ENCODE results near the gene MAP4K3.
"Not testable (repeated sequence)": the region's sequence is repeated elsewhere in the genome, so short reads cannot be mapped to it uniquely, and the experiment has no call there.

The MAP4K3 gene

DNA sequence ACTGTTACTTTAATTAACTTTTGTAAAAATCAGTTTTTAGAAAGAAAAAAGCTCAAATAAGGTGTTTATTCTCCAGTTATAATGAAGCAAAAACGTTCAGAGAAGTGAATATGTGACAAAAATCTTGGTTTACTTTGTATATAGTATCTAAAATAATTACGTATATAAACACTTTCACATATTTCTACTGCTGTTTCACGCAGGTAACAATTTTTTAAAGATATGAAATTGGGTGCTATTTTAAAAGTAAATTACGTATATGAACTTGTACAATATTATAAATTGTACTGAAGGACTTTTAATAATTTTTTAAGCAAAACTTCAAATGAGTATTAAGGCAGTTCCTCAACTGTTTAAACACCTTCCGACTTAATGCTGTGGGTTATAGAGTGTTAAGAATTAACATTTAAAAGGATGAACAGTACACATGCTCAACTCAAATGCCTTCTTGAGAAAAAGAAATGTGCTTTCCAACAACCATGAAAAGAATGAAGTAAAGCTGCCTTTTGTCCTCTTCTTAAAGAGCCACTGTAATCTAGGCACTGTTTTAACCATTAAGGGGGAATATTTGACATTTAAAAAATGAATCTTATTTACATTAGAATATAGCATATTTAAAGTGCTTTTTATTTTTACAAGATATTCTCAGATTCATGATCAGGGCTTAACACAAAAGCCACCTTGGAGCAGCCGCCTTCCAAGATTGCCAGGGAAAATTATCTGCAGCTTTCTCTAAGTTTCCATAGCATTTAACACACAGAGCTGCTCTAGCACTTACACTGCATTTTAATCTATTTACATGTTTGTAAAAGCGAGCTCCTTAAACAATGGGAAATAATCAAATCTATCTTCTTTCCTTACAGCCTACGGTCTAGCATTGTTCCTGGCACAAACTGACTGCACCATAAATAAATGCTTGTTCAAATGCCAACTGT is 136.8 kb downstream of the MAP4K3 start:
- no peak for DNase-seq

DNA sequence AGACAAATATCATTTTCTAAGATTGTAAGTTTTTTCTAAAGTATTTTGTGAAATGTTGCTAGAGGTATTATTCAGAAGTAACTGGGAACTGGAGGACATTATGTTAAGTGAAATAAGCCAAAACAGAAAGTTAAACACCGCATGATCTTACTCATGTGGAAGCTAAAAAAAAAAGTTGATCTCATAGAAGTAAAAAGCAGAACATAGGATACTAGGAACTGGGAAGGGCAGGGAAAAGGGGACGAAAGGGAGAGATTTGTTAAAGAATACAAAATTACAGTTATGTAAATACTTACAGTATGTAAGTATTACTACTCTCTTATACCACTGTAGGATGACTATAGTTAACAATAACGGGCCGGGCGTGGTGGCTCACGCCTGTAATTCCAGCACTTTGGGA is 146.7 kb downstream of the MAP4K3 start:
- DNase-seq = no peak

DNA sequence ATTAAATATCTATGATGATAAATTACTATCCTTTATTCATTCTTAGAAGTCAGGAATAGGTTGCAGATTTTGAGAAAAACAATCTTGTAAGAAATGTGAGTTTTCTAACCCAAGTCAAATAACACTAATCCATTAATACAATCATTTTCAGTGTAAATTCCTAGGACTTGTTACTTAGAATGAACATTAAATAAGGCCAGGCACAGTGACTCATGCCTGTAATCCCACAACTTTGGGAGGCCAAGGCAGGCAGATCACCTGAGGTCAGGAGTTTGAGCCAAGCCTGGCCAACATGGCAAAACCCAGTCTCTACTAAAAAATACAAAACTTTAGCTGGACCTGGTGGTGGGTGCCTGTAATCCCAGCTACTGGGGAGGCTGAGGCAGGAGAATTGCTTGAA is 147.5 kb downstream of the MAP4K3 start:
- no peak for DNase-seq

DNA sequence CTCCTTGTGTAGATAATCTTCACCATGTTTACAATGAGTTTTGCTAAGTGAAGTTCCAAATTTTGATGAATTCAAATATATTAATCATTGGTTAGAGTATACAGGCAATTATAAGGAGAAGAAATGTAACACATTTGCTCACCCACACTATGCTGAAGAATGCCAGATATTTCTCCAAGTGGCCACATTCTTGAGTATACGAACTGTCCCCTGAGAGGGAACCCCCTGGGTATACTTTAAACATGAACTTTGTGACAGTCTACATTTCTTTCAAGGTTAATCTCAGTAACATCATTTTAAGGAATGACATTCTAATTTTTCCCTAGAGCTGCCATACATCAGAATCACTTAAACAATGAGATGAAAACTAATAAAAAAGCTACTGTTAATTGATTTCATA is 153.5 kb downstream of the MAP4K3 start:
- DNase-seq = no peak

DNA sequence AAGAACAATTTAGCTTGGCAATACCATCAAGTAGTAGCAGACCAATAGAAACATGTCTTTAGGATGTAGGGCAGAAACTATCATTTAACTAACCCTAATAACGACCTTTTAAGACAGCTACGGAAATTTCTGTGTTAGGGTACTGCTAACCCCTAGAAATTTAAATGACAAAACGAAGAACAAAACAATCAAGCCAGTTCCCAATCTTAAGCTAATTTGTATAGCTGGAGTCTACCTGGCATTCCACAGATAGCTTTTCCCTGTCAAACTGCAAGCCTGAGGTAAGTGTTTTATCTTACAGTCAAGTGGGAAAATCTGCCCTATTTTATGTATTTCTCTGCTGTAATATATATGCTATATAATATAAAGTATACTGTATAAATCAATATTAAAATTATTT is 155.7 kb downstream of the MAP4K3 start:
- no peak for DNase-seq

DNA sequence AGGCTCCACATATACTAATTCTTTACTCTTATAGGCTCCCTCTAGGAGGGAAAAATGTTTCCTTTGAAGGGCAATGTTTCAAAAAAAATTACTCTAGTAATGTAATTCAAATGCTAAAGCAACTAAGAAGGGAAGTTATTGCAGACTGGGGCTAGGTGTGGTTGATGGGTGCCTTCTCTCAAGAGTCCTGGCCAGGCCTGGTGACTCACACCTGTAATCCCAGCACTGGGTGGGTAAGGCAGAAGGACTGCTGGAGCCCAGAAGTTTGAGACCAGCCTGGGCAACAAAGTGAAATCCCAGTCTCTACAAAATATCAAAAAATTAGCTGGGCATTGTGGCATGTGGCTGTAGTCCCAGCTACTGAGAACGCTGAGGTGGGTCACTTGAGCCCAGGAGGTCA is 162.1 kb downstream of the MAP4K3 start:
- no peak for DNase-seq

DNA sequence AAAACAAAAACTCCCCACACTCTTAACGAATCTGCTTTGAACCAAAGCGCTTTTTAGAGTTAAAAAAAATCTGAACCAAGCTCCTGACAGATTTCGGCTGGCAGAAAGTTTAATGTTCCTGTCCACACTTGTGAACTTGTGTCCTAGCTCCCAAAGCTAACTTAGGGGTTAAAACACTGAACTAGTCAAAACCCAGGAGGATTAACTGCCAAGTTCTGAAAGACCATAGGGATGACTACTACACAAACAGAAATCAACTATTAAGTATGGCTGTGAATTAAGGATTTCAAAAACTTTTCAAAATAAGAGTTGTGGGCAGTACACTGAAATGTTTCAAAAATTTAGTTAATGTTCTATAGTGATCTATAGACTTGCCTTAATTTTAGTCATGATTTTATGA is 167.1 kb downstream of the MAP4K3 start:
- no peak for DNase-seq

DNA sequence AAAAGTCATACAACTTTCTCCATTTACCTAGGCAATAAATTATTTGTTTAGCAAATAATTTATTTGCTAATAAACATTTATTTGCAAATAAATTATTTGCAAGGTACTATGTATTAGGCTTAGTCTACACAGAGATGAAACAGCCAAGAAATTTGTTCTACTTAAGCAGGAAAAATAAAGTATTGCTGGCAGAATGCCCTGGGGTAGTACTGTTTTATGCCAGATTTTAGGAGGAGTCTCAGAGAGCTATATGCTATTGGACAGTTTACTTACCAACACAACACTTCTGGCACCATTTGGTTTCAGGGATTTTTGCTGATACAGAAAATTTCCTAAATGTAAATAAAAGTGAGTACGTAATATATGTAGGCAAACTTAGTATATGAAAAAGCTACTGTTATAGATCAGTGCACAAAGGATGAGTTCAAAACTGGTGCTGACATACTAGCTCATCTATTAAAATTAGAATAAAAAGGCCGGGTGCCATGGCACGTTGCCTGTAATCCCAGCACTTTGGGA is 170.1 kb downstream of the MAP4K3 start:
- no peak for DNase-seq

DNA sequence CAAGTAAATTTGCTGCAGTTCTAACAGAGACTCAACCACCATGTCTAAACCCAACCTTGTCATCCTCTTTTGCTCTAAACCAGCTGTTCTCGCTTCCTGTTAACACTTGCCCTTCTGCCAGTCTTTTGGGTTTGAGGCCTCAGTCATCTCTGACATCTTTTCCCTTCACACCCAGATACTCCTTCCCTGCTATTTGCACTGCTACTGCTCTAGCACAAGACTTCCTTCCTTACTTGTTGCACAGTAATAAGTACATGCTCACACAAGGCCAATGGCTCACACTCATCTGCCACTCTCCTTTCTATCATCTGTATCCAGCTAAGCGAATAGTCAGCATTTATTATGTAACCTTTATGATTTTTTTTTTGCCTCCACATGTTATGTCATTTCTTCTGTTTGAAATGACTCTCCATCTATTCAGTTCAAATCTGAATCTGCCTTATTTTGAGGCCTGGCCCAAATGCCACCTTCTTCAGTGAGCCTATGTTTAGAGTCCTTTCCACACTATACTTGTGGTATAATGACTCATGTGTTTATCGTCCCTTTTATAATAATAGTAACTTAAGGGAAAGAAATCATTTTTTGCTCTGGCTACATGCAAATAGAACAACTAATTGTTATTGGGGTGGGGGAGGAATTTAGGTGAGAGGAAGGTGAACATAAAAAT is 170.8 kb downstream of the MAP4K3 start:
- DNase-seq = no peak

DNA sequence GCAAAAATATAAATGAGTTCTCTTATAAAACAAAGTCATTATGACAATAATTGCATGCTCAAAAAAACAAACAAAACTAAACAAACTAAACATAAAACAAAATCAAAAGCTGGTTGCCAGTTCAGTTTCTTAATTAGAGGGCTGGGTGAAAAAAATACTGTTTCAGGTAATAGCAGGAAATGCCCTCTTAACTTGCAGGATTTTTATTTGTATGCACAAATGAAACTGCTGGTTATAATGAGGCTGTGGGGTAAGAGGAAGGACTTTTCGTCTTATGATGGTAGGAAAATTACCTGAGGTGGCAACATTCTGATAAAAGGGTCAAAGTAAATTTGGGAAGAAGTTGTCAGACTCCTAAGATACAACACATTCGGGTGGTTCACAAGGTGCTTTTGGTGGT is 171.8 kb downstream of the MAP4K3 start:
- no peak for DNase-seq

DNA sequence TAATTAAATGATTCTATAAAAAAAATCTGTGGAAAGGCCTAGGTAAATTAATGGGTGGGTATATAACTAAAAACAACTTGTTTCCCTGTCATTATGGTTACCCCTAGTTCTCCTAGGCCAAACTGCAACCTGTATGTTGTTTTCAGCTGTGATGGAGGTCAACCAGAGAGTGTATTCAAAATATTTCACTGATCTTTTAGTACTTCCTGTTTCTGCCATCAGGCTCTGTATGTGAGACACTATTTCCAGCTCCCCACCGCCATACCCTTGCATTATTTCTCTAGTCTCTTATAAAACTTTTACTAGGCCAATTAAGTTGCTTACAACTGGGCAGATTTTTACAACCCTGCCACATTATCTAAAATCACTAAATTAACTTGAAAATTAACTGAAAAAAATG is 172.4 kb downstream of the MAP4K3 start:
- DNase-seq = no peak

DNA sequence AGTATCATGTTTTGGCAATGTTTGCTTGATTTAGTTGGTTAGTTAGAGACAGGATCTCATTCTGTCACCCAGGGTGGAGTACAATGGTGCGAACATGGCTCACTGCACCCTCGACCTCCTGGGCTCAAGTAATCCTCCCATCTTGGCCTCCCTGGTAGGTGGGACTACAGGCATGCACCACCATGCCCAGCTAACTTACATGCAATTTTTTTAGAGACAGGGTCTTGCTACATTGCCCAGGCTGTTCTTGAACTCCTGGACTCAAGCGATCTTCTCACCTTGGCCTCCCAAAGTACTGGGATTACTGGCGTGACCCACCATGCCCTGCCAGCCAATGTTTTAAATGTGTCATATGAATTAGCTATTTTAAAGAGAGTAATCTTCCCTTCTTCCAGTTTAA is 177.0 kb downstream of the MAP4K3 start:
- DNase-seq = no peak

DNA sequence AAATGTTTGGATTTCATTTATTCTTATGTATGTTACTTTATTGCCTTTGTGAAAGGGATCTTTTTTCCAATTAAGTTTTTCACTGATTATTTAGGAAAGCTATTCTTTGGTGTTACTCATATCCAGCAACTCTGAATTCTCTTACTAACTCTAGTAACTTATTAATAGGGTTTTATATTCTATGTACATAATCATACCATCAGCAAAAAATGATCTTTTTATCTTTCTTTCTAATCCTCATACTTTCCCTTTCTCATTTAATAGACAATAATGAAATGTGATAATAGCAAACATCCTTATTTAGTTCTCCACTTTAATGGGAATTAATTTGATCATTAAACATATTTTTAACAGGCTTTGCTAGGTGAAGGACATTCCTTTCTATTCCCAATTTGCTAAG is 181.0 kb downstream of the MAP4K3 start:
- no peak for DNase-seq

DNA sequence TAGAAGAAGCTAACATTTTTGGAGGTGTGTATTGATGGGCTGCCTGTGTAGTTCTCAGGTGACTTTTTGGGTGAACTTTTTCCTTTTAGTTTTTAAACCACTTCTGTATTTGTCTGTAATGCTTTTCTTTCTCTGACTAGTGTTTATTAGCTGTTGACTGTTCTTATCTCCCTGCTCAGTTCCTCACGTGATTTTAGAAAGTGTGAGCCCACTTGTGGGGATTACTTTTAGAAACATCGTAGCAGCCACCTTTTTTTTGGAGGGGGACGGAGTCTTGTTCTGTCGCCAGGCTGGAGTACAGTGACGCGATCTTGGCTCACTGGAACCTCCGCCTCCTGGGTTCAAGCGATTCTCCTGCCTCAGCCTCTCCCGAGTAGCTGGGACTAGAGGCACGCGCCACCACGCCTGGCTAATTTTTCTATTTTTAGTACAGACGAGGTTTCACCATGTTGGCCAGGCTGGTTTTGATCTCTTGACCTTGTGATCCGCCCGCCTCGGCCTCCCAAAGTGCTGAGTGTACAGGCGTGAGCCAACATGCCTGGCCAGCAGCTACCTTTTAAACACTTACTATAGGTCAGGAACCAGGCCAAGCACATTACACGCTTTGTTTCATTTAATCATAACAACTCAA is 184.1 kb downstream of the MAP4K3 start:
- DNase-seq = no peak

DNA sequence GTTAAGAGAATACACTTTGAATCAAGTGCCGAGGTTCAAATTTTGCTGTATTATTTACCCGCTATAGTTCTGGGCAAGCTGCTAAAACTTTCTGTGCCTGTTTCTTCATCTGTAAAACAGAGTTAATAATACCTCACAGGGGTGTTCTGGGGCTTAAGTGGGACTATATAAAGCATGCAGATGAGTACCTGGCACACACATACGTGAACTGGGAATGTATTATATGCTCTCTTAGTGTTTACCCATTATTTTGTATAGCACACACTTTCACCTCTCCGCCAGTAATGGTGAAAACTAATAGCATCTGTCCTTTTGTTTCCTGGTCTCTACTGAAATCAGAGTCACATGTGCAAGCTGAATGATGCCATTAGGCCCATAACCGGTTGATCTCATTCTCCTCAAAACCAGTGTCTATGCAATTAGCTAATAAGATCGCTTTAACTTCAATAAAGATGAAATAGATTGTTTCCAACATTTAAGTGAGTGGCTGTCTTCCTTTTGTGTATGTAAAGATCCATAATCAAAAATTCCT is 189.5 kb downstream of the MAP4K3 start:
- no peak for DNase-seq

DNA sequence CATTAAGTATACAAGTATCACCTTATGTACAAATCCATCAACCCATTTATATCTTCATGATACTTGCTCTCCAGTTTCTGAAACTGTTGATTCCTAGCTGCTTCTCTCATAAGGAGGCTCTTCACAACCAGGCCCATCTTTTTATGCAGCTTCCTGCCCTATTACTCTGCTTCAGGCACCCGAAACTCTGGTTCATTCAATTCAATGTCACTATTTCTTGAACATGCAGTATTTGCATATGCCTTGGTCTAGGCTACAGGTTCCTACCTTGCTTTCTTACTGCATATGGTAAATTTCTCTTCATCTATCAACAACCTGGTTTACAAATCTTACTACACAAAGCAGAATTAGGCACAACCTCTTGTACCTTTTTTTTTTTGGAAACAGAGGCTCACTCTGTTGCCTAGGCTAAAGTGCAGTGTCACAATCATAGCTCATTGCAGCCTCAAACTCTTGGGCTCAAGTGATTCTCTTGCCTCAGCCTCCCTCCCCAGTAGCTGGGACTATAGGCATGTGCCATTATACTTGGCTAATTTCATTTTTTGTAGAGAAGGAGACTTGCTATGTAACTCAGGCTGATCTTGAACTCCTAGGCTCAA is 190.6 kb downstream of the MAP4K3 start:
- DNase-seq = no peak

DNA sequence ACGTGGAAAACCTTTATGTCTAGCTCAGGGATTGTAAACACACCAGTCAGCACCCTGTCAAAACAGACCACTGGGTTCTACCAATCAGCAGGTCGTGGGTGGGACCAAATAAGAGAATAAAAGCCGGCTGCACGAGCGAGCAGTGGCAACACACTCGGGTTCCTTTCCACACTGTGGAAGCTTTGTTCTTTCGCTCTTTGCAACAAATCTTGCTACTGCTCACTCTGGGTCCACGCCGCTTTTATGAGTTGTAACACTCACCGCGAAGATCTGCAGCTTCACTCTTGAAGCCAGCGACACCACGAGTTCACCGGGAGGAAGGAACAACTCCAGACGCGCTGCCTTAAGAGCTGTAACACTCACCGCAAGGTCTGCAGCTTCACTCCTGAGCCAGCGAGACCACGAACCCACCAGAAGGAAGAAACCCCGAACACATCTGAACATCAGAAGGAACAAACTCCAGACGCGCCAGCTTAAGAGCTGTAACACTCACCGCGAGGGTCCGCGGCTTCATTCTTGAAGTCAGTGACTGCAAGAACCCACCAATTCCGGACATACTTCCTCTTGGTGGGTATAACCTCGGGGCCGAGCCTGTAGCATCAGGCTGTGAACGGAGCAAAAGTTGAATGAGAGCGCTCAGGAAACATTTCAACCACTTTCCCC is 192.0 kb downstream of the MAP4K3 start:
- DNase-seq = not testable (repeated sequence)

DNA sequence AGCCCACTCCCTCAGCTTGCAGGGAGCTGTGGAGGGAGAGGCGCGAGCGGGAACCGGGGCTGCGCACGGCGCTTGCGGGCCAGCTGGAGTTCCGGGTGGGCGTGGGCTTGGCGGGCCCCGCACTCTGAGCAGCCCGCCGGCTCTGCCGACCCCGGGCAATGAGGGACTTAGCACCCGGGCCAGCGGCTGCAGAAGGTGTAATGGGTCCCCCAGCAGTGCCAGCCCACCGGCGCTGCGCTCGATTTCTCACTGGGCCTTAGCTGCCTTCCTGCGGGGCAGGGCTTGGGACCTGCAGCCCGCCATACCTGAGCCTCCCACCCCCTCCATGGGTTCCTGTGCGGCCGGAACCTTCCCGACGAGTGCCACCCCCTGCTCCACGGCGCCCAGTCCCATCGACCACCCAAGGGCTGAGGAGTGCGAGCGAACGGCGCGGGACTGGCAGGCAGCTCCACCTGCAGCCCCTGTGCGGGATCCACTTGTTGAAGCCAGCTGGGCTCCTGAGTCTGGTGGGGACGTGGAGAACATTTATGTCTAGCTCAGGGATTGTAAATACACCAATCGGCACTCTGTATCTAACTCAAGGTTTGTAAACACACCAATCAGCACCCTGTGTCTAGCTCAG is 192.7 kb downstream of the MAP4K3 start:
- not testable (repeated sequence) for DNase-seq

DNA sequence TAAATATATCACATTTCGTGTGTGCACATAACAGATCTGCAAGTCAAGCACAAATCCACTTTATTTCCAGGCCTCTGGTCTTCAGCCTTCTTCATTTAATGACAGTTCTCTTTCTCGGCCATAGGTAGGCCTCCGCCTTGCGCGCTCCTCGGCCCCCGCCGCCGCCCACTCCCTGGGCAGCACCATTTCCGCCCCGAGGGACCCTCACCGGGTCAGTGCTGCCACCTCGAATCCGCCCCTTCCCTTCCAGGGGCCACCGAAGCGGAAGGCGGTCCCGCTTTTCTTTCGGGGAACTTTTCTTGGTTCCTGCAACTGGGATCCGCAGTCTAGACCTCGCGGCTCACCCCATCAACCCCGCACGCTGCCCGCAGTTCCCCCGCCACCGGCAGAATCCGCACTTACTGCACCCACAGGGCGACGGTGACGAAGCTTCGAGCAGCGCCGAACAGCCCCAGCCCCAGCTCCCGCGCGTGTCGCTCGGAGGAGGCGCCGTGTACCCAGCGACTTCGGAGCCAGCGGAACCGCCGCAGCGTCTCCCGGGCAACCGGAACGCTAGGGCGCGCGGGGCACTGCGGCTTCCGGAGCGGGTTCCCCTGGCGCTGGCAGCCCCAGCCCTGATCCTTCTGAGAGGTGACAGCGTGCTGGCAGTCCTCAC is 193.5 kb downstream of the MAP4K3 start, which contains the start of gene CDKL4:
CDKL4 (minus strand) TSS at position 502 of the 655 bp plus-strand sequence.
- DNase-seq = no peak

DNA sequence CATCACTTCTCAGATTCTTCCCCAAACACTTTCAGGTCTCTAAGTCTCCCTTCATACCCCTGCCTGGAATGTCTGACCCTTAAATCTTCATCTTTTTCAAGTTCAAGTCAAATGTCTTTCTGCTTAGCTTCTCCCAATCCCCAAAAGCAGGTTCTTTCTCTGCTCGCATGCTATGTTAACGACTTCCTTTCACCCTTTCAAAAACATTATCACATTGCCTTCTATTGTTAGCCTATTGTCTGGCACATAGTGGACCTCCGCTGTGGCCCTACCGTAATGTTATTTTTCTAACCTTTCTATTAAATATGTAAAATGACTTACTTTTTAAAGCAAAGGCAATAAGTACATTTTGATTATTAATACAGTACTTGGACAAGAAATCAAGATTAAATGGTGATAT is 195.5 kb downstream of the MAP4K3 start:
- DNase-seq = no peak

DNA sequence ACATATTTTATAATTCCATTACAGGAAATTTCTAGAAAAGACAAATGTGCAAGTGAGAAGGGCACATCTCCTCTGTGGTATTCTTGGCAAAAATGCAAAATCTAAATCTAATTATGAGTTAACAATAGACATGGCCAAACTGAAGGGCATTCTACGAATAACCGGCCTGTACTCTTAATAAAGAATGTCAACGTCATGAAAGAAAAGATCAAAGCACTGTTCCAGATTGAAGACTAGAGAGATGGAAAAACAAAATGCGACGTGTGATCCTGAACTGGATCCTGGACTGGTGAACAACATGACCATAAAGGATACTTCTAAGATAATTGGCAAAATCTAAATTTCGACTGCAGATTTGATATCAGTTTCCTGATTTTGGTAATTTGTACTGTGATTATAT is 196.3 kb downstream of the MAP4K3 start:
- DNase-seq = no peak
